K562 (cell line): ENCODE measurements around the gene UBE2V1. TPM values are rescaled to one million over a fixed set of nuclear protein-coding genes. Genes with fewer than 3 reads are reported as not detected.

Experiments used
- BDP1 ChIP-seq: IDR thresholded peaks from 3 replicates; pipeline ENCODE4 v1.6.1; 2011; ENCODE audit not compliant: insufficient read length, insufficient read depth
- CHD4 ChIP-seq: fragments of 200-600 bp; sonication (generic); IDR thresholded peaks from 3 replicates; pipeline ENCODE4 v1.6.1; 2012; ENCODE audit warnings: low read depth, mild to moderate bottlenecking, mixed read lengths, low read length, inconsistent platforms; ENCODE audit not compliant: insufficient read depth, insufficient replicate concordance, poor library complexity, severe bottlenecking
- ELF1 ChIP-seq: fragments of 200-800 bp; sonication (Bioruptor generic); IDR thresholded peaks from 2 replicates; pipeline ENCODE4 v1.6.1; 2016; ENCODE audit warnings: missing genetic modification characterization, missing compliant biosample characterization
- ELK1 ChIP-seq: sonication (generic); formaldehyde crosslinking; IDR thresholded peaks from 2 replicates; pipeline ENCODE4 v1.8.1; 2022; ENCODE audit warnings: missing genetic modification reagents
- HINFP ChIP-seq: fragments of 450-650 bp; conservative IDR thresholded peaks from 2 replicates; pipeline ENCODE4 v1.6.1; 2016; ENCODE audit warnings: missing genetic modification characterization, low read depth, mild to moderate bottlenecking, control low read depth, missing compliant biosample characterization
- ID3 ChIP-seq, 2 experiments: fragments of 250-450 bp in 1 of 2; fragments of 450-650 bp in 1 of 2; sonication (Bioruptor Pico) in 1 of 2; IDR thresholded peaks; 2 replicates each; pipeline versions ENCODE4 v1.6.1 to v1.8.0; 2016 to 2021; ENCODE audit warnings: mild to moderate bottlenecking in 2 of 2, moderate library complexity in 2 of 2, missing compliant biosample characterization in 1 of 2, missing genetic modification characterization in 1 of 2
- ILF3 ChIP-seq: fragments of 450-650 bp; IDR thresholded peaks from 2 replicates; pipeline ENCODE4 v1.6.1; 2018; ENCODE audit warnings: antibody characterized with exemption, mild to moderate bottlenecking, moderate library complexity, borderline replicate concordance
- MCM2 ChIP-seq: fragments of 450-650 bp; IDR thresholded peaks from 2 replicates; pipeline ENCODE4 v1.6.1; 2017; ENCODE audit warnings: low read depth, mild to moderate bottlenecking
- NR0B1 ChIP-seq: fragments of 450-650 bp; IDR thresholded peaks from one replicate; pipeline ENCODE4 v1.6.1; 2018; ENCODE audit warnings: mild to moderate bottlenecking, moderate library complexity; ENCODE audit not compliant: partially characterized antibody
- PBX2 ChIP-seq, 2 experiments: IDR thresholded peaks in 1 of 2; conservative IDR thresholded peaks in 1 of 2; 2 replicates each; pipeline ENCODE4 v1.6.1; 2016; ENCODE audit warnings: low read depth in 2 of 2, mild to moderate bottlenecking in 1 of 2, missing compliant biosample characterization in 1 of 2, missing genetic modification characterization in 1 of 2, moderate library complexity in 1 of 2
- RHOXF2B ChIP-seq: fragments of 250-450 bp; sonication (Bioruptor Pico); conservative IDR thresholded peaks from 2 replicates; pipeline ENCODE4 v1.5.1; 2021
- ZBTB2 ChIP-seq: fragments of 450-650 bp; IDR thresholded peaks from 2 replicates; pipeline ENCODE4 v1.6.1; 2016; ENCODE audit warnings: antibody characterized with exemption
- ZBTB26 ChIP-seq: fragments of 450-650 bp; formaldehyde crosslinking; IDR thresholded peaks from 2 replicates; pipeline ENCODE4 v1.4.0; 2022; ENCODE audit warnings: missing genetic modification characterization
- ZNF778 ChIP-seq: fragments of 450-650 bp; formaldehyde crosslinking; IDR thresholded peaks from 2 replicates; pipeline ENCODE4 v1.4.0; 2020; ENCODE audit warnings: mild to moderate bottlenecking, moderate library complexity
- polyA plus RNA-seq, 8 experiments: library from polyadenylated mRNA; depleted of rRNA in 4 of 8; stranded (reverse) in 5 of 8; unstranded in 3 of 8; fragments of >200 nt; fragmentation: Nextera tagmentation in 2 of 8; fragmentation: Illumina TruSeq in 1 of 8; extraction: Ambion mirVana in 2 of 8; extraction: Trizol in 1 of 8; gene quantifications; 2 replicates each; pipeline versions ENCODE4 v1.2.1 to v1.2.3, GENCODE V29; 2011 to 2014; ENCODE audit warnings: inconsistent platforms in 1 of 8, missing spikeins in 1 of 8
- total RNA-seq, 7 experiments: library from RNA; depleted of rRNA in 6 of 7; stranded (reverse); fragments of >200 nt in 6 of 7; fragmentation: Illumina TruSeq in 2 of 7; extraction: Trizol in 2 of 7; gene quantifications; 2 replicates each; pipeline versions ENCODE4 v1.2.1 to v1.2.3, GENCODE V29; 2011 to 2021; ENCODE audit warnings: low replicate concordance in 1 of 7

Gene UBE2V1
- total and polyA plus RNA-seq, 9 of the 15 experiments (the other 6 are each of a cell fraction or from before 2014, with no cell fraction given): 93.0 to 357 (median 119) TPM

GRCh38 chr20:50115591-50116367, 2.8 kb upstream of the UBE2V1 start (continued):
- TF ChIP-seq PBX2 (CRISPR knock-in tag; IDR thresholded peaks at IDR 0.05; ENCODE audit: low read depth) (no peak), PBX2 (tag; conservative IDR thresholded peaks at IDR 0.05; ENCODE audit: low read depth) (no peak), ZBTB26 (no peak), ELF1 (tag) (peak; percentile 79), CHD4 (no peak), ZNF778 (CRISPR knock-in tag) (no peak), MCM2 (no peak), HINFP (tag) (no peak), NR0B1 (no peak), ZBTB2 (peak; percentile 78; the same call in 1 of the 2 replicates), ID3 (CRISPR knock-in tag; IDR thresholded peaks at IDR 0.05) (no peak), ID3 (tag; IDR thresholded peaks at IDR 0.05) (no peak), RHOXF2B (CRISPR knock-in tag) (no peak), ELK1 (CRISPR knock-in tag) (no peak), ILF3 (no peak), BDP1 (no peak)
